Measurements from ENCODE around the gene TLL2.

TLL2 gene

GRCh38 chr10:96346295-96346694 is 167.4 kb downstream of the TLL2 start:
- TF ChIP-seq CTCF (conservative IDR thresholded peaks at IDR 0.05; ENCODE audit: low read depth, low read length): no peak
- H3K4me3 ChIP-seq (ENCODE audit: low read length): no peak overlapping the region
- no peak for DNase-seq (ENCODE audit: low read depth)

- no peak overlapping the region for H3K4me3 ChIP-seq (ENCODE audit: low read length)
- DNase-seq (ENCODE audit: low read depth): no peak
- TF ChIP-seq CTCF (conservative IDR thresholded peaks at IDR 0.05; ENCODE audit: low read depth, low read length): no peak
These were observed 168.5 kb downstream of the TLL2 start for GRCh38 chr10:96345222-96345621.

- no peak for DNase-seq (ENCODE audit: low read depth)
- no peak overlapping the region for H3K4me3 ChIP-seq (ENCODE audit: low read length)
- no peak for TF ChIP-seq CTCF (conservative IDR thresholded peaks at IDR 0.05; ENCODE audit: low read depth, low read length)
These were observed 169.5 kb downstream of the TLL2 start for GRCh38 chr10:96344178-96344577.

- TF ChIP-seq CTCF (conservative IDR thresholded peaks at IDR 0.05; ENCODE audit: low read depth, low read length): no peak
- no peak overlapping the region for H3K4me3 ChIP-seq (ENCODE audit: low read length)
These were observed 171.3 kb downstream of the TLL2 start for GRCh38 chr10:96342402-96342801.

DNA sequence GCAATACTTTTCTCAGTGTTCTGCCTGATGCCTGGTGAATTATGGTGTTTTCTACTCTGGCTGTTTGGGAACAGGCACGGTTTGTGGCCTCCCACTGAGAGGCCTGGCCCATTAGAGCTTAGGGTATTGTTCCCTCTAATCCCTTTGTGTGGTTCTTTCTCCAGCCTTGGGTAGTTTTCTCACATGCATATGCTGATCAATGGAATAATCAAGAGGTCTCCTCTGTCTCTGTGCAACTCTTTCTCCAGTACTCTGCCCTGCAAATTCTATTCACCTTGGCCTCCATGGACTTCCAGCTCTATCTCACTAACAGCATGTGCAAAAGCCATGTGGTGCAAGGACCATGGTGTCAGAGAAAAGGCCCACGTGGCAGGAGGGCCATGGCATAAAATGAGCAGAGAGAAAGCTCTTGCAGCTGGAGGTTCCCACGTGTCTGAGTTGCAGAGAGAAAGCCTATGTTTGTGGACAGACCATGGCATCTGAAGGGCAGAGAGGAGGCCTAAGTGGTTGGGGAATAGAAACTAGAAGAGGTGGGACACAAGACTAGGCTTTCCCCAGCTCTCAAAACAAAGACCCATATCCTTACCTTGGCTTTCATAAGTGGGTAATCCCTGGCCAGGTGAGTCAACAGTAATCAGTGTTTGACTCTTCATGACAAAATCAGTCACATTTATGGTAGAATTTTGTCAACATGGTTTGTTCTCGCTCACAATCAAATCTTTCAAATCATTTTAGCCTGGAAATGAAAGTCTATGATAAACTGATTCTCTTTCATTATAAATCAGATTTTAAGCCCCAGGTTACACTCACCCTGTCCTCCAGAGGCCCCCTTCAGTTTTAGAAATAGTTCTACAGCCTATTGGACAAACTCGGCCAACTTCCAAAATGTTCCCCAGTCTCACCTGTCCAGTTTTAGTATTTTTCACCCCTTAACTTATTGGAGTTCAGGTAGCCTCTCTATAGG is 172.2 kb downstream of the TLL2 start:
- TF ChIP-seq CTCF (conservative IDR thresholded peaks at IDR 0.05; ENCODE audit: low read depth, low read length): no peak
- H3K4me3 ChIP-seq (ENCODE audit: low read length): no peak overlapping the region
- no peak for DNase-seq (ENCODE audit: low read depth)

More at GRCh38 chr10:96342402-96342801, 171.3 kb downstream of the TLL2 start:
- no peak for DNase-seq (ENCODE audit: low read depth)

GRCh38 chr10:96339956-96340904 is 173.5 kb downstream of the TLL2 start:
- DNase-seq (ENCODE audit: low read depth): peak; percentile 32

More at GRCh38 chr10:96339956-96340904, 173.5 kb downstream of the TLL2 start:
- no peak overlapping the region for H3K4me3 ChIP-seq (ENCODE audit: low read length)
- TF ChIP-seq CTCF (conservative IDR thresholded peaks at IDR 0.05; ENCODE audit: low read depth, low read length): peak; percentile 92
